ENCODE results near the gene PF4V1.

GRCh38 chr4:73816814-73817213 lies 36.3 kb upstream of the PF4V1 start:
- no peak for TF ChIP-seq CTCF (IDR thresholded peaks at IDR 0.05)
- no peak for TF ChIP-seq EZH2 (IDR thresholded peaks at IDR 0.05; ENCODE audit: borderline replicate concordance, insufficient read depth, low read depth, low read length, poor library complexity, severe bottlenecking)

All from B cell (primary cell).